Effector CD4-positive, alpha-beta T cell (primary cell): ENCODE results near the gene RMC1.
"Not testable (repeated sequence)": the region's sequence is repeated elsewhere in the genome, so short reads cannot be mapped to it uniquely, and the experiment has no call there.

Experiments used
- DNase-seq: peaks from one replicate; pipeline ENCODE4 v3.0.0-alpha.2; 2020

The RMC1 gene

GRCh38 chr18:23567671-23568070, 64.4 kb downstream of the RMC1 start:
- DNase-seq = no peak

- DNase-seq = no peak
These were observed 65.2 kb downstream of the RMC1 start for GRCh38 chr18:23568281-23569138.

GRCh38 chr18:23569299-23570063, 66.2 kb downstream of the RMC1 start:
- DNase-seq = no peak

GRCh38 chr18:23570912-23571504, 67.7 kb downstream of the RMC1 start:
- DNase-seq = no peak

GRCh38 chr18:23572012-23572411, 68.7 kb downstream of the RMC1 start:
- DNase-seq = no peak

GRCh38 chr18:23572570-23572969, 69.3 kb downstream of the RMC1 start:
- DNase-seq = no peak

GRCh38 chr18:23573020-23573419, 69.7 kb downstream of the RMC1 start:
- no peak for DNase-seq

- no peak for DNase-seq
These were observed 70.5 kb downstream of the RMC1 start for GRCh38 chr18:23573626-23574431.

- no peak for DNase-seq
These were observed 71.4 kb downstream of the RMC1 start for GRCh38 chr18:23574611-23575308.

GRCh38 chr18:23575309-23575651, 72.0 kb downstream of the RMC1 start:
- DNase-seq = no peak

GRCh38 chr18:23577521-23577920, 74.2 kb downstream of the RMC1 start:
- not testable (repeated sequence) for DNase-seq

GRCh38 chr18:23578067-23578701, 74.9 kb downstream of the RMC1 start:
- no peak for DNase-seq

- DNase-seq = no peak
These were observed 75.8 kb downstream of the RMC1 start for GRCh38 chr18:23578891-23579653.

- no peak for DNase-seq
These were observed 77.5 kb downstream of the RMC1 start for GRCh38 chr18:23580677-23581367.
